K562 (cell line): ENCODE results near the gene PRM3. TPM values are rescaled to one million over a fixed set of nuclear protein-coding genes. Genes with fewer than 3 reads are reported as not detected.

ENCODE experiments used
- CTBP1 ChIP-seq: fragments of 450-650 bp; IDR thresholded peaks from 2 replicates; pipeline ENCODE4 v1.6.1; 2016; ENCODE audit warnings: borderline replicate concordance
- CXXC5 ChIP-seq: fragments of 250-450 bp; sonication (Bioruptor Pico); IDR thresholded peaks from 2 replicates; pipeline ENCODE4 v1.8.0; 2022; ENCODE audit warnings: inconsistent platforms, mild to moderate bottlenecking, moderate library complexity
- GABPB1 ChIP-seq: sonication (generic); formaldehyde crosslinking; IDR thresholded peaks from 2 replicates; pipeline ENCODE4 v1.8.0; 2022; ENCODE audit warnings: mild to moderate bottlenecking, missing genetic modification reagents
- HDAC3 ChIP-seq: fragments of 450-650 bp; IDR thresholded peaks from 2 replicates; pipeline ENCODE4 v1.6.1; 2018; ENCODE audit warnings: borderline replicate concordance, mild to moderate bottlenecking, moderate library complexity; ENCODE audit not compliant: partially characterized antibody
- KDM5B ChIP-seq: fragments of 200-600 bp; sonication (generic); IDR thresholded peaks from 2 replicates; pipeline ENCODE4 v1.6.1; 2012; ENCODE audit warnings: low read depth, mild to moderate bottlenecking, moderate library complexity, low read length, control low read depth, inconsistent platforms; ENCODE audit not compliant: insufficient replicate concordance
- MEIS2 ChIP-seq: fragments of 450-650 bp; IDR thresholded peaks from 2 replicates; pipeline ENCODE4 v1.6.1; 2014; ENCODE audit warnings: mild to moderate bottlenecking; ENCODE audit not compliant: partially characterized antibody
- MGA ChIP-seq: fragments of 450-650 bp; IDR thresholded peaks from 2 replicates; pipeline ENCODE4 v1.6.1; 2016; ENCODE audit warnings: mild to moderate bottlenecking, moderate library complexity
- NFRKB ChIP-seq: fragments of 450-650 bp; IDR thresholded peaks from 2 replicates; pipeline ENCODE4 v1.6.1; 2016; ENCODE audit warnings: low read depth
- PHB ChIP-seq: fragments of 250-450 bp; sonication (Bioruptor Pico); IDR thresholded peaks from 2 replicates; pipeline ENCODE4 v1.5.0; 2021
- PHF8 ChIP-seq: fragments of 200-600 bp; sonication (generic); IDR thresholded peaks from 2 replicates; pipeline ENCODE4 v1.6.1; 2012; ENCODE audit warnings: mixed run types, mild to moderate bottlenecking, inconsistent platforms, low read length, moderate library complexity, borderline replicate concordance
- TOE1 ChIP-seq, 2 experiments: fragments of 450-650 bp in 1 of 2; sonication (generic) in 1 of 2; formaldehyde crosslinking in 1 of 2; IDR thresholded peaks; 2 replicates each; pipeline versions ENCODE4 v1.7.1 to v1.8.0; 2016 to 2022; ENCODE audit warnings: borderline replicate concordance in 2 of 2, mild to moderate bottlenecking in 2 of 2, antibody characterized with exemption in 1 of 2, inconsistent platforms in 1 of 2, low read depth in 1 of 2, missing genetic modification reagents in 1 of 2, moderate library complexity in 1 of 2
- ZNF165 ChIP-seq: fragments of 250-450 bp; sonication (Bioruptor Pico); IDR thresholded peaks from 2 replicates; pipeline ENCODE4 v1.4.0; 2020; ENCODE audit warnings: borderline replicate concordance
- ZNF77 ChIP-seq: fragments of 250-450 bp; sonication (Bioruptor Pico); IDR thresholded peaks from 2 replicates; pipeline ENCODE4 v1.5.0; 2020
- polyA plus RNA-seq, 8 experiments: library from polyadenylated mRNA; depleted of rRNA in 4 of 8; stranded (reverse) in 5 of 8; unstranded in 3 of 8; fragments of >200 nt; fragmentation: Nextera tagmentation in 2 of 8; fragmentation: Illumina TruSeq in 1 of 8; extraction: Ambion mirVana in 2 of 8; extraction: Trizol in 1 of 8; gene quantifications; 2 replicates each; pipeline versions ENCODE4 v1.2.1 to v1.2.3, GENCODE V29; 2011 to 2014; ENCODE audit warnings: inconsistent platforms in 1 of 8, missing spikeins in 1 of 8
- total RNA-seq, 7 experiments: library from RNA; depleted of rRNA in 6 of 7; stranded (reverse); fragments of >200 nt in 6 of 7; fragmentation: Illumina TruSeq in 2 of 7; extraction: Trizol in 2 of 7; gene quantifications; 2 replicates each; pipeline versions ENCODE4 v1.2.1 to v1.2.3, GENCODE V29; 2011 to 2021; ENCODE audit warnings: low replicate concordance in 1 of 7

PRM3 gene
- total and polyA plus RNA-seq, 9 of the 15 experiments (the other 6 are each of a cell fraction or from before 2014, with no cell fraction given), result not detected

- TF ChIP-seq TOE1 (IDR thresholded peaks at IDR 0.05; ENCODE audit: borderline replicate concordance) (peak; percentile 49; the same call in 1 of the 2 replicates), TOE1 (CRISPR knock-in tag; IDR thresholded peaks at IDR 0.05; ENCODE audit: borderline replicate concordance, low read depth) (no peak), ZNF77 (no peak), MGA (peak; percentile 92), CTBP1 (peak; percentile 64), GABPB1 (CRISPR knock-in tag) (peak; percentile 42; the same call in 1 of the 2 replicates), ZNF165 (CRISPR knock-in tag) (no peak), CXXC5 (0 out of 2 replicates have a peak, but pooled peaks have one; percentile 36), HDAC3 (no peak), MEIS2 (peak; percentile 93), NFRKB (peak; percentile 80; the same call in 1 of the 2 replicates), KDM5B (peak; percentile 74), PHB (CRISPR knock-in tag) (no peak), PHF8 (peak; percentile 60; the same call in 1 of the 2 replicates)
Measured at GRCh38 chr16:11238272-11239202, 34.9 kb downstream of the PRM3 start (continued).
